Neutrophil (primary cell): ENCODE results near the gene NIP7.

ENCODE experiments used
- H3K27ac ChIP-seq: fragments of 200-600 bp; sonication (generic); 2 replicates; pipeline ENCODE4 v1.5.1; 2016; ENCODE audit warnings: mild to moderate bottlenecking, moderate library complexity
- H3K27me3 ChIP-seq: fragments of 200-600 bp; sonication (generic); 2 replicates; pipeline ENCODE4 v1.6.0; 2016; ENCODE audit warnings: mild to moderate bottlenecking
- H3K36me3 ChIP-seq: fragments of 200-600 bp; sonication (generic); 2 replicates; pipeline ENCODE4 v1.5.1; 2017
- H3K4me1 ChIP-seq, 2 experiments: fragments of 200-600 bp in 1 of 2; sonication (generic) in 1 of 2; 1 replicate in 1 of 2; 2 replicates in 1 of 2; pipeline versions ENCODE4 v1.5.1 to v1.6.1; 2013 to 2016; ENCODE audit warnings: low read depth in 1 of 2, low read length in 1 of 2, mild to moderate bottlenecking in 1 of 2, moderate library complexity in 1 of 2; ENCODE audit not compliant: control insufficient read depth in 1 of 2, insufficient read depth in 1 of 2
- H3K4me3 ChIP-seq, 2 experiments: fragments of 200-600 bp in 1 of 2; sonication (generic) in 1 of 2; 1 replicate in 1 of 2; 2 replicates in 1 of 2; pipeline ENCODE4 v1.5.1; 2013 to 2016; ENCODE audit warnings: low read depth in 1 of 2, low read length in 1 of 2, mild to moderate bottlenecking in 1 of 2, moderate library complexity in 1 of 2
- H3K9me3 ChIP-seq: fragments of 200-600 bp; sonication (generic); 2 replicates; pipeline ENCODE4 v1.5.1; 2016
- CTCF ChIP-seq: fragments of 200-600 bp; sonication (generic); IDR thresholded peaks from 2 replicates; pipeline ENCODE4 v1.5.1; 2016; ENCODE audit warnings: antibody characterized with exemption

The NIP7 gene

DNA sequence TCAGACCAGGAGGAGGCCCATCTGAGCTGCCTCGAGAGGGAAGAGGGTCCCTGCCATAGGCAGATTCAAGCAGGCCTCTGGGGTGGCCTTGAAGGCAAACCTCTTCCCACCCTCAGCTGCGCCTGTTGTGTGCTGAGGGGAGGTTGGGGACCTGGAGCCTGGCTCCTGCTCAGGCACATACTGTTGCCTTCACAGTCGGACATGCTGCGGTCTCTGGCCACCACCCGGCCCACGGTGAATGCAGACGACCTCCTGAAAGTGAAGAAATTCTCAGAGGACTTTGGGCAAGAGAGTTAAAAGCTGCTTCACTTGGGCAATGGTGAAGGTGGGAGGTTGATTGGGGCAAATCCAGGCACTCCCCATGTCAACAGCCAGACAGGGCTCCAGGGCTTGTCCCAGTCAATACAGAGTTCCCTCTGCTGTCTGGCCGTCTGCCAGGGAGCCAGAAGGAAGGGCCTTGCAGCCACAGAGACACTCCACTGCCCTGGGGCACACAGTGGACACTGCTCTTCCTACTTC lies 15.5 kb upstream of the NIP7 start:
- H3K4me3 ChIP-seq = no peak overlapping the region
- no peaks in the 10 kb centered on the region for H3K9me3 ChIP-seq
- H3K36me3 ChIP-seq = peaks cover 82% of the 10 kb centered on the region
- H3K27me3 ChIP-seq = no peaks in the 10 kb centered on the region
- H3K4me1 ChIP-seq = peaks cover 3 to 4% of the 10 kb centered on the region in 2 experiments
- TF ChIP-seq CTCF = no peak
- H3K27ac ChIP-seq = no peak overlapping the region

GRCh38 chr16:69324585-69325253 lies 14.9 kb upstream of the NIP7 start:
- Histone ChIP-seq H3K4me1 (peaks cover 10% of the 10 kb centered on the region in 2 experiments), H3K27ac (no peak overlapping the region), H3K9me3 (no peaks in the 10 kb centered on the region), H3K27me3 (no peaks in the 10 kb centered on the region), H3K4me3 (no peak overlapping the region), H3K36me3 (peaks cover 76% of the 10 kb centered on the region)
- TF ChIP-seq CTCF = no peak

- H3K4me3 ChIP-seq = no peak overlapping the region
- no peak for TF ChIP-seq CTCF
- no peaks in the 10 kb centered on the region for H3K9me3 ChIP-seq
- H3K27ac ChIP-seq = no peak overlapping the region
- H3K36me3 ChIP-seq = peaks cover 65% of the 10 kb centered on the region
- H3K27me3 ChIP-seq = no peaks in the 10 kb centered on the region
- peaks cover 15 to 17% of the 10 kb centered on the region in 2 experiments for H3K4me1 ChIP-seq
Measured at GRCh38 chr16:69325784-69326171, 13.8 kb upstream of the NIP7 start.

- Histone ChIP-seq H3K9me3 (no peaks in the 10 kb centered on the region), H3K36me3 (peaks cover 59% of the 10 kb centered on the region), H3K4me3 (no peak overlapping the region), H3K27ac (no peak overlapping the region), H3K4me1 (peaks cover 19 to 22% of the 10 kb centered on the region in 2 experiments), H3K27me3 (no peaks in the 10 kb centered on the region)
- TF ChIP-seq CTCF = no peak
Measured at GRCh38 chr16:69326172-69326873, 13.2 kb upstream of the NIP7 start.

GRCh38 chr16:69327585-69328310 lies 11.8 kb upstream of the NIP7 start:
- peaks cover 19 to 22% of the 10 kb centered on the region in 2 experiments for H3K4me1 ChIP-seq
- H3K4me3 ChIP-seq = no peak overlapping the region
- TF ChIP-seq CTCF = no peak
- H3K27me3 ChIP-seq = no peaks in the 10 kb centered on the region
- H3K9me3 ChIP-seq = no peaks in the 10 kb centered on the region
- no peak overlapping the region for H3K27ac ChIP-seq
- peaks cover 56% of the 10 kb centered on the region for H3K36me3 ChIP-seq
